ENCODE results near the gene ETFBKMT.

ETFBKMT gene

GRCh38 chr12:31659087-31659942, at the start of gene ETFBKMT:
Gene ETFBKMT (plus strand): TSS chr12:31659688. CDS start chr12:31661954, 2,266 bp downstream.
- TF ChIP-seq CTCF (IDR thresholded peaks at IDR 0.05; ENCODE audit: insufficient read depth, low read length, missing control alignments): peak; percentile 20
- peak within 1 kb of the TSS; percentile 87 for H3K4me3 ChIP-seq (ENCODE audit: low read depth, low read length)
- DNase-seq (ENCODE audit: low read depth, low spot score): no peak
- ChIA-PET POLR2A (interaction anchor here (0.6 kb wide), 1 partner anchor 300 kb away, joined by 3 read pairs; the partner anchor contains the start of gene RESF1), CTCF (interaction anchor here (0.7 to 1.9 kb wide), 3 partner anchors 14 to 401 kb away, joined by 3 to 4 read pairs (median 4); no protein-coding TSS in a partner anchor)

- H3K4me3 ChIP-seq (ENCODE audit: low read depth, low read length): no peak overlapping the region
- TF ChIP-seq CTCF (IDR thresholded peaks at IDR 0.05; ENCODE audit: insufficient read depth, low read length, missing control alignments): no peak
- POLR2A ChIA-PET: no interaction called here
- CTCF ChIA-PET: no interaction called here
- no peak for DNase-seq (ENCODE audit: low read depth, low spot score)
These were observed 46.7 kb upstream of the ETFBKMT start for GRCh38 chr12:31612819-31613218.

- TF ChIP-seq CTCF (IDR thresholded peaks at IDR 0.05; ENCODE audit: insufficient read depth, low read length, missing control alignments): no peak
- CTCF ChIA-PET: interaction anchor here (1.1 to 1.8 kb wide), 2 partner anchors 13 to 215 kb away, joined by 3 to 5 read pairs; no protein-coding TSS in a partner anchor
- no peak overlapping the region for H3K4me3 ChIP-seq (ENCODE audit: low read depth, low read length)
- POLR2A ChIA-PET: no interaction called here
- DNase-seq (ENCODE audit: low read depth, low spot score): no peak
These were observed 41.1 kb upstream of the ETFBKMT start for GRCh38 chr12:31618228-31619025.

GRCh38 chr12:31620311-31620710, 39.2 kb upstream of the ETFBKMT start:
- no peak for DNase-seq (ENCODE audit: low read depth, low spot score)
- CTCF ChIA-PET: no interaction called here
- TF ChIP-seq CTCF (IDR thresholded peaks at IDR 0.05; ENCODE audit: insufficient read depth, low read length, missing control alignments): no peak
- no peak overlapping the region for H3K4me3 ChIP-seq (ENCODE audit: low read depth, low read length)
- POLR2A ChIA-PET: no interaction called here

- DNase-seq (ENCODE audit: low read depth, low spot score): no peak
- ChIA-PET CTCF (interaction anchor here (1.3 kb wide), 1 partner anchor 219 kb away, joined by 4 read pairs; no protein-coding TSS in a partner anchor), POLR2A (no interaction called here)
- H3K4me3 ChIP-seq (ENCODE audit: low read depth, low read length): no peak overlapping the region
- TF ChIP-seq CTCF (IDR thresholded peaks at IDR 0.05; ENCODE audit: insufficient read depth, low read length, missing control alignments): no peak
These were observed 37.5 kb upstream of the ETFBKMT start for GRCh38 chr12:31622038-31622437.
